ENCODE measurements around the gene ZNF451. TPM values are rescaled to one million over a fixed set of nuclear protein-coding genes. Genes with fewer than 3 reads are reported as not detected.

ZNF451 gene
- total and polyA plus RNA-seq, 4 donors, result 9.1 to 133 (median 27.1) TPM

DNA sequence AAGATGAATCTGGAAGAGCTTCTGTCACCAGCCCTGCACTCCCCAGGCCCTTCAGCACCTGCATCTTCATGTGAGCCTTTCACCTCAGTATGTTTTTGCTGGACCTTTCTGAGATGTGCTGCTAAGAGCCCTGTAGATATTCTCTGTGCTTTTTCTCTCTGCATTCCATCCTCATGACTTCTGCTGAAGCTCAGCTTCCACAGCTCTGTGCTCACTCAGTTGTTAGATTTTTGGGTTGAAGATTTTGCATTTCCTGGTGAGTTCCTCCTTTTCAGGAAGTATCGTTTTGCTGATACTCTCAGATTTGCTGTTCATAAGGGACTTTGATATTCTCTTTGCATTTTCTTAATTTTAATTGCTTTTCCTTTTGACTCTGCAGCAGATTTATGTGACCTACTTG lies 25.2 kb upstream of the ZNF451 start:
- ATAC-seq (ENCODE audit: insufficient read depth, low FRiP score), result no peak
- peaks cover 0 to 4% (median 0%) of the 10 kb centered on the region in 5 donors for H3K4me1 ChIP-seq (ENCODE audit: control insufficient read depth in 5 of 5, insufficient read depth in 5 of 5, low read length in 5 of 5)
- 67 to 78% methylated on average over 1 of the region's 1 CpG for WGBS, 2 donors

DNA sequence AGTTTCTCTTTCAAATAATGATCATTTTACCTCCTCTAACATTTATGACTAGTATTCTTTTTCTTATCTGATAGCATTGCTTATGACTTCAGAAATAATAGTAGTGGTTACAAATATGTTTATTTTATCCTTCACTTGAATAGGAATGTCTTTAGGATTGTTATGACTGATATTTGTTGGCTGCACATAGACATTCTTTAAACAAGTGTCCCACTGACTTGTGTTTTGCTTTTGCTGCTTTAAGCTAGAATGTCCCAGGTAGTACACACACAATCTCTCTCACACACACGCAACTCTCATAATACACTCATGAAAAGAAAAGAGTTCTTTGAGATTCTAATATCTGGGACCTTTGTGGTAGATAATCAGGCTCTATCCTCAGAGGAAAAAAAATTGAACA lies 21.9 kb upstream of the ZNF451 start:
- H3K9me3 ChIP-seq (ENCODE audit: control insufficient read depth in 4 of 4, insufficient read depth in 3 of 4, low read length in 3 of 4), result no peaks in the 10 kb centered on the region
- no peak overlapping the region for H3K27ac ChIP-seq (ENCODE audit: low read depth in 1 of 2, low read length in 1 of 2)
- H3K9ac ChIP-seq (ENCODE audit: insufficient read depth in 1 of 2, low read length in 2 of 2), result no peak overlapping the region
- peaks cover 0 to 4% (median 0%) of the 10 kb centered on the region in 5 donors for H3K4me1 ChIP-seq (ENCODE audit: control insufficient read depth in 5 of 5, insufficient read depth in 5 of 5, low read length in 5 of 5)
- DNase-seq (no peak), ATAC-seq (ENCODE audit: insufficient read depth, low FRiP score) (no peak)
- H3K36me3 ChIP-seq (ENCODE audit: control insufficient read depth in 4 of 4, insufficient read depth in 4 of 4, low read length in 4 of 4), result peaks cover 1 to 18% (median 4%) of the 10 kb centered on the region in 4 donors
- H3K4me3 ChIP-seq, result no peak overlapping the region
- TF ChIP-seq, protein P1, sequence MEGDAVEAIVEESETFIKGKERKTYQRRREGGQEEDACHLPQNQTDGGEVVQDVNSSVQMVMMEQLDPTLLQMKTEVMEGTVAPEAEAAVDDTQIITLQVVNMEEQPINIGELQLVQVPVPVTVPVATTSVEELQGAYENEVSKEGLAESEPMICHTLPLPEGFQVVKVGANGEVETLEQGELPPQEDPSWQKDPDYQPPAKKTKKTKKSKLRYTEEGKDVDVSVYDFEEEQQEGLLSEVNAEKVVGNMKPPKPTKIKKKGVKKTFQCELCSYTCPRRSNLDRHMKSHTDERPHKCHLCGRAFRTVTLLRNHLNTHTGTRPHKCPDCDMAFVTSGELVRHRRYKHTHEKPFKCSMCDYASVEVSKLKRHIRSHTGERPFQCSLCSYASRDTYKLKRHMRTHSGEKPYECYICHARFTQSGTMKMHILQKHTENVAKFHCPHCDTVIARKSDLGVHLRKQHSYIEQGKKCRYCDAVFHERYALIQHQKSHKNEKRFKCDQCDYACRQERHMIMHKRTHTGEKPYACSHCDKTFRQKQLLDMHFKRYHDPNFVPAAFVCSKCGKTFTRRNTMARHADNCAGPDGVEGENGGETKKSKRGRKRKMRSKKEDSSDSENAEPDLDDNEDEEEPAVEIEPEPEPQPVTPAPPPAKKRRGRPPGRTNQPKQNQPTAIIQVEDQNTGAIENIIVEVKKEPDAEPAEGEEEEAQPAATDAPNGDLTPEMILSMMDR (IDR thresholded peaks at IDR 0.05; ENCODE audit: control extremely low read depth, extremely low read depth), result no peak
- 89 to 90% methylated on average over 1 of the region's 1 CpG for WGBS, 2 donors
- no peaks in the 10 kb centered on the region for H3K27me3 ChIP-seq (ENCODE audit: control insufficient read depth in 3 of 3, insufficient read depth in 3 of 3, low read length in 2 of 3)

More for the DNA sequence above, 25.2 kb upstream of the ZNF451 start:
- H3K4me3 ChIP-seq, result no peak overlapping the region
- H3K9me3 ChIP-seq (ENCODE audit: control insufficient read depth in 4 of 4, insufficient read depth in 3 of 4, low read length in 3 of 4), result no peaks in the 10 kb centered on the region
- DNase-seq, result no peak
- peaks cover 5 to 23% (median 8%) of the 10 kb centered on the region in 4 donors for H3K36me3 ChIP-seq (ENCODE audit: control insufficient read depth in 4 of 4, insufficient read depth in 4 of 4, low read length in 4 of 4)
- H3K27me3 ChIP-seq (ENCODE audit: control insufficient read depth in 3 of 3, insufficient read depth in 3 of 3, low read length in 2 of 3), result no peaks in the 10 kb centered on the region
- TF ChIP-seq, protein P1 (IDR thresholded peaks at IDR 0.05; ENCODE audit: control extremely low read depth, extremely low read depth), result no peak
- H3K27ac ChIP-seq (ENCODE audit: low read depth in 1 of 2, low read length in 1 of 2), result no peak overlapping the region
- H3K9ac ChIP-seq (ENCODE audit: insufficient read depth in 1 of 2, low read length in 2 of 2), result no peak overlapping the region

DNA sequence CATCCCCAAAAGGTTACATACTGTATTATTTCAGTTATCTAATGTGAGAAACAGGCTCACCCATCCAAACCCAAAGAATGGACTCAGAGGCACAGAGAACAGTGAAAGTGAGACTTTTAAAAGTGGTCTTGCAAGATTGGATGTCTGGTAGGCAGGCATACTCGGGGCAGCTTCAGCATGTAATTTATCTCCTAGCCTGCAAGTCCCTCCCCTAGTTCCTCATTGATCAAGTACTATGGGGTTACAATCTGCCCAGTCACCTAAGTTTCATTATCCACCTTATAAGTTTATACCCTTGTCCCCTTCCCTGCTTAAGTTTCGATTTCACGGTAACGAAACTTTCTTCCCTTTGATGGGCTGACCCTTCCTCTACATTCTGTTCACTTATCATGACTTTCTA lies 20.8 kb upstream of the ZNF451 start:
- no peak overlapping the region for H3K4me3 ChIP-seq
- TF ChIP-seq, protein P1 (IDR thresholded peaks at IDR 0.05; ENCODE audit: control extremely low read depth, extremely low read depth), result no peak
- no peak for ATAC-seq (ENCODE audit: insufficient read depth, low FRiP score)
- H3K36me3 ChIP-seq (ENCODE audit: control insufficient read depth in 4 of 4, insufficient read depth in 4 of 4, low read length in 4 of 4), result peaks cover 0 to 15% (median 5%) of the 10 kb centered on the region in 4 donors
- H3K4me1 ChIP-seq (ENCODE audit: control insufficient read depth in 5 of 5, insufficient read depth in 5 of 5, low read length in 5 of 5), result peaks cover 0 to 4% (median 0%) of the 10 kb centered on the region in 5 donors
- no peak overlapping the region for H3K9ac ChIP-seq (ENCODE audit: insufficient read depth in 1 of 2, low read length in 2 of 2)
- no peaks in the 10 kb centered on the region for H3K27me3 ChIP-seq (ENCODE audit: control insufficient read depth in 3 of 3, insufficient read depth in 3 of 3, low read length in 2 of 3)
- WGBS, 2 donors, result 92 to 94% methylated on average over 4 of the region's 4 CpGs
- no peak for DNase-seq
- H3K27ac ChIP-seq (ENCODE audit: low read depth in 1 of 2, low read length in 1 of 2), result no peak overlapping the region
- no peaks in the 10 kb centered on the region for H3K9me3 ChIP-seq (ENCODE audit: control insufficient read depth in 4 of 4, insufficient read depth in 3 of 4, low read length in 3 of 4)

DNA sequence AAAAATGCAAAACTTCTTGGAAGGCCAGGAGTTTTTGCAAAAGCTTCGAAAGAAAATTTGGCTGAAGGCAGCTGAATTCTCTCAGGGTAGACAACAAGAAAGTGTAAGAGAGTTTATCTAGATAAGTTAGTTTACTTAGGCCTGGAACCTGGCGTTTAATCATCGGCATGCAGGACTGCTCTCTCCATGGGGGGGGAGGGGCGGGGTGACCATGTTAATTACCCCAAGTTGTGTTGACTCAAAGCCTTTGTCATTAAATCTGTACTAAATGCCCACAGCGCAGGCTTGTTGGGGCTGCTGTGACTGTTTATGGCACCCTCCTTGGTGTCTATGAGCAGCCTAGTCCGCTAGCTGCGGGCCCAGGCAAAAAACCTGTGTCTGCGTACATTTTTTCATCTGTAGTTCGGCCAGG lies 20.1 kb upstream of the ZNF451 start:
- WGBS, 2 donors, result 89 to 92% methylated on average over 9 of the region's 9 CpGs
- ATAC-seq (ENCODE audit: insufficient read depth, low FRiP score), result no peak

More for the DNA sequence above, 20.1 kb upstream of the ZNF451 start:
- Histone ChIP-seq H3K27me3 (ENCODE audit: control insufficient read depth in 3 of 3, insufficient read depth in 3 of 3, low read length in 2 of 3) (no peaks in the 10 kb centered on the region), H3K4me3 (no peak overlapping the region), H3K9ac (ENCODE audit: insufficient read depth in 1 of 2, low read length in 2 of 2) (no peak overlapping the region), H3K36me3 (ENCODE audit: control insufficient read depth in 4 of 4, insufficient read depth in 4 of 4, low read length in 4 of 4) (peaks cover 0 to 11% (median 5%) of the 10 kb centered on the region in 4 donors), H3K9me3 (ENCODE audit: control insufficient read depth in 4 of 4, insufficient read depth in 3 of 4, low read length in 3 of 4) (no peaks in the 10 kb centered on the region), H3K4me1 (ENCODE audit: control insufficient read depth in 5 of 5, insufficient read depth in 5 of 5, low read length in 5 of 5) (peaks cover 0 to 4% (median 0%) of the 10 kb centered on the region in 5 donors), H3K27ac (ENCODE audit: low read depth in 1 of 2, low read length in 1 of 2) (no peak overlapping the region)
- TF ChIP-seq, protein P1 (IDR thresholded peaks at IDR 0.05; ENCODE audit: control extremely low read depth, extremely low read depth), result no peak
- DNase-seq, result no peak

All from lung (tissue), 12 donors.